WI38 (cell line): ENCODE measurements around the gene ATMIN.

Source experiments
- H3K4me3 ChIP-seq: 2 replicates; pipeline ENCODE4 v1.5.1; 2011; ENCODE audit warnings: low read depth, mild to moderate bottlenecking, control low read depth, low read length
- TF ChIP-seq, protein P1 (sequence below): IDR thresholded peaks from 2 replicates; pipeline ENCODE4 v1.5.1; 2012; ENCODE audit warnings: low read depth, mild to moderate bottlenecking, control low read depth, low read length

ATMIN gene

DNA sequence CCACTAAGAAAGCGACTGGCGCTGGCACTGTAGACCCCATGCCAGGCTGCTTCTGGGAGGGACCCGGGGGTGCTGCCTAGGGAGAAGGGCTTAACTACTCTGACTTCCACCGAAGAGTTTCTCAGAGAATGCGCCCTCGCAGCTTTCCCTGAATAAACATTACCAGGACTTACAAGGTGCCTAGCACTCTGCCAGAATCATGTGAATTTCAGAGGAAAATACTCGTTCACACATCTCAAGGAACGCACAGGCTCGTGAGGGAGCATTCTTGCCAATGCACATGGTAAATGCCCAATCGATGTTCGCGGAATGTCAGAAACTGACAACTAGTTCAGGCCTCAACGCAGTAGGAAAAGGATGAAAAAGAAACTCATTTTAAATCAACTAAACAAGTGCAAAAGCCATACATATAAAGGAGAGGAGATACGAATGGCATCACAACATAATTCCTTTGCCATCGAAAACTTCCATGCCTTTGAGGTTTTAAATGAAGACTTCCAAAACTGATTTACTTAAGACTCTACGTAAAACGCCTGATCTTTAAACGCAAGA is 30.0 kb upstream of the ATMIN start:
- H3K4me3 ChIP-seq, result peak overlapping the region; percentile 88
- TF ChIP-seq, protein P1, sequence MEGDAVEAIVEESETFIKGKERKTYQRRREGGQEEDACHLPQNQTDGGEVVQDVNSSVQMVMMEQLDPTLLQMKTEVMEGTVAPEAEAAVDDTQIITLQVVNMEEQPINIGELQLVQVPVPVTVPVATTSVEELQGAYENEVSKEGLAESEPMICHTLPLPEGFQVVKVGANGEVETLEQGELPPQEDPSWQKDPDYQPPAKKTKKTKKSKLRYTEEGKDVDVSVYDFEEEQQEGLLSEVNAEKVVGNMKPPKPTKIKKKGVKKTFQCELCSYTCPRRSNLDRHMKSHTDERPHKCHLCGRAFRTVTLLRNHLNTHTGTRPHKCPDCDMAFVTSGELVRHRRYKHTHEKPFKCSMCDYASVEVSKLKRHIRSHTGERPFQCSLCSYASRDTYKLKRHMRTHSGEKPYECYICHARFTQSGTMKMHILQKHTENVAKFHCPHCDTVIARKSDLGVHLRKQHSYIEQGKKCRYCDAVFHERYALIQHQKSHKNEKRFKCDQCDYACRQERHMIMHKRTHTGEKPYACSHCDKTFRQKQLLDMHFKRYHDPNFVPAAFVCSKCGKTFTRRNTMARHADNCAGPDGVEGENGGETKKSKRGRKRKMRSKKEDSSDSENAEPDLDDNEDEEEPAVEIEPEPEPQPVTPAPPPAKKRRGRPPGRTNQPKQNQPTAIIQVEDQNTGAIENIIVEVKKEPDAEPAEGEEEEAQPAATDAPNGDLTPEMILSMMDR, result no peak

DNA sequence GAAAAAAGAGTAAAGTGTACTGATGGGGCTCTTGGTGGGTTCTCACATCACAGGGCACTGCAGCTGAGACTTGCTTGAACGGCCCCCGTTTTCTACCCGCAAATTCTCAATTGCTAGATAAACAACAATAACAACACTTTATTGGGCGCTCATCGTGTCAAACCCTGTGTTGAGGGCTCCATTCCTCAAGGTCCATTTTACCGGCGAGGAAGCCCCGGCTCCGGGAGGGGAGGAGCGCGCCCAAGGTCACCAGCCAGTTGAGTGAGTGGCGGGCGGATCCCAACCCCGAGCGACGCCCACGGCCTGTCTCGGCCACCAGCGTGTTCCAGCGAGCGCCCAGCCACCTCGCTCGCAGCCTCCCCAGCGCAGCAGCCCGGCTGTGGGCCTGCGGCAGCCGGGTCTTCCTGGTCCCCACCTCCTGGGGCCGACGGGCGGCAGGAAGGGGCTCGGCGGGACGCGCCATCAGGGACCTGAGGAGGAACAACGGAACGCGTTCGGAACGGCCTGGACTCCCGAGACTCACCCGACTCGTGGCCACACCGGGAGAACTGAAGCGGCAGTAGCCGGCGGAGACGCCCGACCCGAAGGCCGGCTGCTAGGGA is 29.3 kb upstream of the ATMIN start:
- TF ChIP-seq, protein P1, result no peak
- peak overlapping the region; percentile 88 for H3K4me3 ChIP-seq

DNA sequence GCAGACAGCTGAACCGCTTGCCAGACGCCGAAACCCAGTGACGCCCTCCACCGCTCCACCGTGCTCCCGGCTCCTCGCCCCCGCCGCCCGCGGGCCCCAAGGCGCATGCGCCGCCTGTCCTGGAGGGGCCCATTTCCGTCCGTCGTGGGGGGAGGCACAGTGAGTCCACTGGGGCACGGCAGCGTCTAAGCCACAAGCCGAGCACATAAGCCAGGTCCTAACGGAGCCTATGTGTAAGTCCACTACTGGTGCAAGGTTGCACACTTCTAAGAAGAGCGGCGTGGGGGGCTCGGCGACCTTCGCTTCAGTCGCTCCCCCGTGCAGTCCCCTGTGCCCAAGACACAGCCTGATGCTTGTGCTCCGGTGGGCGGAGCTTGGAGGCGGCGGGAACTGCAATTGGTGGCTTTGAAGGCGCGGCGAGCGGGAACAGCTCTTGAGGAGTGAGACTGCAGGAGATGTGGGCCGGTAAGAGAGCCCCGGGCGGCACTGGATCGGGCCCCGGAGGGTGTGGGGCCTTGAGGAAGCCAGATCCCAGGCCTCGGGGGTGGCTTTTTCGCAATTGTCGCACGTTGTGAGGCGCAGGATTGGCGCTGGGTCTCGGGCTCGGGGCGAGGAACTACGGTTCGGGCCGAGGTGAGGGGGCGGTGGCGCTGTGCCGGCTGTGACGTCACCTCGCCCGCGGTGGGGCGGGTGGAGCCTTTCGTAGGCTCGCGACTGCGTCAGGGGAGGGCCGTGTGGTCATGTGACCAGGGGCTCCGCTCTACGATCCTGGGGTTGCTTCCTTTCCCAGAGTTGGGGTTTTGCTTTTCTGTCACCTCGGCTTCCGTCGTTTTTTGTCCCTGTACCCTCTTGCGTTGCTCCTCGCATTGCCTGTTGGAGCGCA is 28.6 kb upstream of the ATMIN start, which contains the start of the genes CENPN and CMC2:
TSS of gene CENPN (plus strand) at position 402 of the 883 bp plus-strand sequence. CDS start 4,726 bp downstream, outside the sequence.
TSS of gene CMC2 (minus strand) at position 73 of the 883 bp plus-strand sequence. CDS start 9,491 bp downstream, outside the sequence.
- TF ChIP-seq, protein P1, result no peak
- H3K4me3 ChIP-seq, result peak within 1 kb of the TSS; percentile 88

DNA sequence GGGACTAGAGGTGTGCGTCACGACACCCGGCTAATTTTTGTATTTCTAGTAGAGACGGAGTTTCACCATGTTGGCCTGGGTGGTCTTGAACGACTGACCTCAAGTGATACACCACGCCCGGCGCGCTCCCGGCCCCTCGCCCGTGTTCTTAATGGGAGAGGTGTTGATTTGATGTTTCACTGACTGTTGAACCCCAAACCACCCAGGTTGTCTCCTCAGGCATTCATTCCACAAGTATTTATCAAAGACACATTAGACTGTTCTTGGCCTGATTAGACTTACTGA is 27.2 kb upstream of the ATMIN start:
- H3K4me3 ChIP-seq, result peak overlapping the region; percentile 88
- TF ChIP-seq, protein P1, result no peak

DNA sequence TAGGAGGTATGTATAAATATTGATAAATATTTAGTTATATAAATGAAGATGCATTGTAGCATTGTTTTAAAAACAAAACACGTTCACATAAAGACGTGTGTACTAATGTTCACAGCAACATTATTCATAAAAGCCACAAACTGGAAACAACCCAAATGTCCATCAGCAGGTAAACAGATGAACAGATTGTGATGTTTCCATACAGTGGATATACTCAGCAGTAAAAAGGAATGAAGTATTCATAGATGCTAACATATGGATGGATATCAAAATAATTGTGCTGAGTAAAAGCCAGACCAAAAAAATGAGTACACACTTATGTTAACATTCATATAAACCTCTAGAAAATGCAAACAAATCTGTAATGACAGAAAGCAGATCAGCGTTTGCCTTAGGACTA is 22.7 kb upstream of the ATMIN start:
- TF ChIP-seq, protein P1, result no peak
- no peak overlapping the region for H3K4me3 ChIP-seq

DNA sequence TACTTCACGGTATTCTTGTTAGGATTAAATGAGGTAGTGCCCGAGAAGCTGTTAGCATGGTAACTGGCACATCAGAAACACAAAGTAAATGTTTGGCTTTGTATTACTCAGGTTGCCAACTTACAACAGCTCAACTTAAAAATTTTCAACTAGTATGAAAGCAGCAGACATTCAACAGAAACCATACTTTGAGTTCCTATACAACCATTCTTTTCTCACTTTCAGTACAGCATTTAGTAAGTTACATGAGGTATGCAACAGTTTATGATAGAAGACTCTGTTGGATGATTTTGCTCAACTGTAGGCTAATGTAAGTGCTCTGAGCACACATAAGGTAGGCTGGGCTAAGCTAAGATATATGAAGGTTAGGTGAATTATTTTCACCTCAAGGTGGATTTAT is 21.0 kb upstream of the ATMIN start:
- TF ChIP-seq, protein P1, result no peak
- H3K4me3 ChIP-seq, result no peak overlapping the region

DNA sequence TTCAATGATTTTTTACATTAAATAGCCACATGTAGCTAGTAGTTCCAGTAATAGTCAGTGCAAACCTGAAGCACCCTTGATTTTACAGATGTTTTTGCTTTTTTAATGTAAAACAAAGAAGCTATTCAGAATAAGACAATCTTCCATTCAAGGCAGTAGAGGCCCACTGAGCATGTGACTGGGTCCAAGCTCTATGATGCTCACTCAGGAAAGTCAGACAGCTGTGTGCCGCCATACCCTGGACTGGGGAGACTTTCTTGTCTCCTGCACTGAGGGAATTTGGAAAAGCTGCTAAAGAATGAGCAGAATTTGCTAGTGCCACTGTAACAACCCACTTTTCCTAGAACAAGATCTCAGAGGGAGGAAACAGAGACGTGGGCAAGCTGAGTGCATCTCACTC is 17.1 kb upstream of the ATMIN start:
- TF ChIP-seq, protein P1, result no peak
- H3K4me3 ChIP-seq, result no peak overlapping the region
